ENCODE measurements around the gene PTPRC.

PTPRC gene

DNA sequence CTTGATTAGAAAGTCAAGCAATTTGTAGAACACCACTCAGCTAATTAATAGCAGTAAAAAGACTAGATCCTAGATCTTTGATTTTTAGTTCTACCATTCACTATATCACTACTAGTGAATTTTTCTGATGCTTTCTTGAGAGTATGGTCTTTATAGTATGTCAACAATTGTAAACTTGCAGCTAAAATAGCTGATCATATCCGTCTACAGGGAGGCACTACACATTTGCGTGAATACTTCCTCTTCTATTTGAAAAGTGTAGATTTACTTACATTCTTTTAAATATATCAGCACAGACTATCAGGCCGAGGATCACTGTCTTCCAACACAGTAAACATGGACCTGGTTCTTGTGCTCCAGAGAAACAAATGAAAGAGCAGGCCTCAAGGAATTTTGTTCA, 18.6 kb upstream of the PTPRC start:
- no peak for DNase-seq (ENCODE audit: low spot score)

DNA sequence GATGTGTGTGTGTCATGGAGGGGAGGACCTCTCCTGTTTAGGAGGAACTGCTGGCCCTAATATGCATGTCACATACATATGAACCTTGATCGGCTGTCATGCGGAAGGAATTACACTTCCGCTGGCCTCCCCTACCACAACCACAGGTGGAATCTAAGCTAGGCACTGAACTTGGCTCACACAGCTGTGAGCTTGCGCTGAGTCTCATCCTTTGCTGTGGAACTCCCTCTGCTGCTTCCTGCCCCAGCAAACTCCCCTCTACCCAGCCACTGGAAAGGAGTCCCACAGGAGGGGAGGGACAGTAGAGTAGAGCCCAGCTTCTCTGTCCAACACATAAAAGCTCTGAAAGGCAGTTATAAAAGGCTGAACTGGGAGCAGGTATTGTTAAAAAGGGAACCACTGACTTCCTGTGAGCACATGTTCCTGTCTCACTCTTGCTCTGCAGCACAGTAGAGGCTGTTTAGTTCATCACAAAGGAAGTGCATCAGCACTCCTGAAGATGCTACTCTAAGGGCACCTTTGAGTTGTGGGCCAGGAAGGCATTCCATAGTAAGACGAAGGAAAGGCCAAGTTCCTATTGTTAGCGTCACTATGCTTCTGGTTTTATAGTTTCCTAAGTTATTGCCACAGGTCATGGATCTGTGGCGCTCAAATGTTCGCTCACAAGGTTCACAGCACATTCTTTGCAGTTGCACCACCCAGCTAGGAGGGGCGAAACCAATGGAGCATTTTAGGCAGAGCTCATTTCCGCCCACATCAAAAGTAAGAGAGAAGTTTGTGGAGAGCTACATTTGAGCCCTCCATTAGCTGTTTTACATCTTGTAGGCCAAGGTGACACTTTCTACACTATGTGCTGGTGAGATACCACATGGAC, 17.7 kb upstream of the PTPRC start:
- DNase-seq (ENCODE audit: low spot score): no peak

DNA sequence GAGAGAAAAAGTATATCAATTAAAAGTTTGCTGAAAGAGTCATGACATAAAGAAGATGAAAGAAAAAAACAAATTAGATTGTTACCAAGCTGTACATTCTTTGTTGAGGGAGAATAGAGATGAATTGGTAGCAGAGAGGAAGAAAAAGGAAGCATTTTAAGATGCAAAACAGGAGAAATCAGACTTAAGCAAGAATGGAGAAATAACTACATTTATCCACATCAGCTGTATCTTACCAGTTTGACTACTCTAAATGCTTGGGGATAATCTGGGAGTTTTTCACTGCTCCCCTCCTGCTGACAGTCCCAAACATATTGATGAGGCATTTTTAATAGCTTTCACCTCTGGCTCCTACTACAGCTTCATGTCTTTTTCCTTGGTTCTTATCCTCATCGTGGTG, 16.8 kb upstream of the PTPRC start:
- DNase-seq (ENCODE audit: low spot score): no peak

DNA sequence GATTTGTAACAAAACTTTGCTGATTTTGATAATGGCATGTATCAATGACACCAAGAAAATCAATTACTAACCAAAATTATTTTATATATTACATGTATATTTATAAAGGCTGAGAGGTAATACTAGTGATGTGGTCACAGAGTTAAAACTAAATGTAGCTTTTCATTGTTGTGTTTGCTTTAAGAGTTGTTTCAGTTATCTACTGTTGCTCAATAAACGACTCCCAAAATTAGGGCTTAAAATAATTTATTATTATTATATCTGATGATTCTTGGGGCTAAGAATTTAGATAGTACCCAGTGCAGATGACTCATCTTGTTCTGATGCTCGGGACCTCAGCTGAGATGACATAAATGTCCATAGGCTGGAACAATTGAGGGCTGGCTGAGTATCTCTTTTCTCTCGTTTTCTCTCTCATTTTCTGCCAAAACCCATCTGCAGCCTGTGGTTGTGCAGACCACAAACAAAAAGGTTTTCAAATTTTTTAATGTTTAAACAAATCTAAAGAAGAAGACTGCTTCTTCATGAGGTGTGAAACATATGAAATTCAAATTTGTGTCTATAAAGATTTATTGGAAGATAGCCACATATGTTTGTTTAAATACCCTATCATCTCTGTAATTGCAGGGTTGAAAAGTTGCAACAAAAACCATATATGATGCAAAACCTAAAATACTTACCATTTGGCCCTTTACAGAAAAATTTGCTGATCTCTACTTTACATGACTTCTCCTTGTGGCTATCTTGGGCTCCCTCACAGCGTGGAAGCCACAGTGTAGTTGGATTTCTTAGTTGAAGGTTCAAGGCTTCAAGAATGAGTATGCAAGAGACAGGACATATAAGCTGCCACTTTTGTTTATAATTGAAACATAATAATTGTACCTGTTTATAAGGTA, 14.8 kb upstream of the PTPRC start:
- no peak for DNase-seq (ENCODE audit: low spot score)

DNA sequence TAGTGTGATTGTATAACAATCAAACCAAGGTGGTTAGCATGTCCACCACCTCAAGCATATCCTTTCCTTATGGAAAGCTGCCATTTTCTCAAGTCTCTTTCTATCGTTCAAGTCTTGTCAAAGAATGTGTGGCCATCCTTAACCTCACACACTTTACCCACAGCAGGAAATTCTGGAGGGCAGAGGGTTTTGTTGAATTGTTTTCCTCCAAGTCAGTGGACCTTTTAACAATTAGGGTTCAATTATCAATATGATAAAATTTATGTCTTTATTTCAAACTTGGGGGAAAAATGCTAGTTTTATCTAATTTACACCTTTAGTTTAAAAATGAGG, 14.2 kb upstream of the PTPRC start:
- no peak for DNase-seq (ENCODE audit: low spot score)

DNA sequence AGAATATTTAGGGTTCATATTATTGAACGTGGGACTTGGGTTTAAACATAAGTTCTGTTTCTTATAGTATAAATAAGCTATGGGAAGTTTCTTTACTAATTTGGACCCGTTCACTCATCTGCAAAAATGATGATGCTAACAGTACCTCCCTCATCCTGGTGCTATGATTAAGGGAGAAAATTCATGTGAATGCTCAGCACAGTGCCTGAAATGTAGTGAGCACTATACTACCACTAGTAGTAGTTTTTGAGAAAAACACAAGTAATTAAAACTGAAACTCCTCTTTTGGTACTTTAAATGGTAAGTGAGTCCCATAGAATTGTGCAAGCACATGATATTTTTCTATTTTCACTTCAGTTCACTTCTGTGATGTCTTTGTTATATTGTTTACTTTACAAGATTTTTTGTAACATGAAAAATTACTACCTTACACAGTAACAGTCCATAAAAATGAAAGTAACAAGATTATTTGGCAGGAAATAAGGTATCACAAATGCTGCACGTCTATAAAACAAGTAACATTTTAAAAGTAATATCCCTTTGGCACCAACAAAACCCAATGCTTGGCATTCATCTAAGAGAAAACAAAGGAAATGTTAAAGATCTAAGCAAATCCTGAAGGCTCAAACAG, 11.3 kb upstream of the PTPRC start:
- DNase-seq (ENCODE audit: low spot score): no peak

DNA sequence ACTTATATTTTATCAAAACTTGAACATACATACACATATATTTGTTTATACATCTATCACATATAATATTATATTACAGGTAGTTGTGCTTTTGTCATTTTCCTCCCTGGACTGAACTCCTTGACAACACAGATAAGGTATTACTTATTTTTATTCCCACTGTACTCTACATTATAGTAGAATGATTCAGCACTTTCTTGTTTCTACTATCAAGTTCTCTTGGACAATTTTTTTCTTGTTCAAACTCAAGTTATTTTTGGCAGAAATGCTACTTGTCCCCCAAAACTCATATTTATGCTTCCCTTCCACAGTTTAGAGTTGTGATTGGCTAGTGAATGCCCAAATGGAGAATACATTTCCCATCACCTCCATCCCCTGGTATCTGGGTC, 10.8 kb upstream of the PTPRC start:
- DNase-seq (ENCODE audit: low spot score): no peak

DNA sequence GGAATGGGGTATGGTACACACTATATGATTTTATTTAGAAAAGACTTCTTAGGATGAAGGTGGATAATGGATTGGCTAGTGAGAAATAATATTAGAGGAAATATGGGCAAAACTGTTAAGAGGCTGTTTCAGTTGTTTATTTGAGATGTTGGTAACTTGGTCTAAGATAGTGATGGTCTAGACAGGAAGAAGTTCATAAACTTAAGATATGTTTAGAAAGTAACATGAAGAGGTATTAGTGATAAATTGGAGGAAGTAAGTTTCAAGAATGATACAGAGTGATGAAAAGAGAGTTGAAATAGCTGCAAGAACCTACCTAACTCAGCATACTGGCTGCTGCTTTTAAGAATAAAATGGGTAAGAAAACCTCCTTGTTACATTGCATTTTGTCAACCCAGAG, 9.2 kb upstream of the PTPRC start:
- DNase-seq (ENCODE audit: low spot score): no peak

DNA sequence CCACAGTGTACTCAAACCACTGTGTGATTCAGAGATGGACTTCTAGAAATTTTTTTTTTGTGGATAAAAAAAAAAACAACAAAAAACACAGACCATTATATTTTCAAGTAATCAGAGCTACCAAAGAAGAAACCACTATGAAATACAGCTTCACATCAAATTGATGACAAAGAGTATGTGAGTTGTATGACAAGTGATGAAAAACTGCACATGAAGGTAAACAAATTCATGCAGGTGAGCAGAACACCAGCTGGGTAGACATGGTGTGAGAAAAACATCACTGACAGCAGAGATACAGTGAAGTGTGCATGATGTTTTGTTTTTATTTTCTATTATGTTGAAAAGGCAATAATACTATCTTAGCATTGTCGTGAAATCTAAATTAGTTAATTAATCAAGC, 8.0 kb upstream of the PTPRC start:
- no peak for DNase-seq (ENCODE audit: low spot score)

DNA sequence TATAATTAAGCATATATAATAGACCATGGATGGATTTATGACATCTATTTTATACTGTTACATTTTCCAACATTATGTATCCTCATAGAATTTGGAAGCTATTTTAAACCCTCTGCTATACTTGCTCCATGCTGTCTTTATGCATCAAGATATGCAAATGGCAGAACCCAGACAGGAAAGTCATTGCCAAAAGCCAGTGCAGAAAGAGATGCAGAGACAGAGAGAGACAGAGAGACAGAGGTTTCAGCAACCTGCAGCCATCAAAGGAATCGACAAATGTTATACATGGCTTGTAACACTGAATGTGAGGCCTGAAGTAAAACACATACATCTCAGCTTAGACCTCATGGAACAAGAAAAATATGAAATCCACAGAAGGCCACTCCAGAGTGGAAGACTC, 7.5 kb upstream of the PTPRC start:
- DNase-seq (ENCODE audit: low spot score): no peak

DNA sequence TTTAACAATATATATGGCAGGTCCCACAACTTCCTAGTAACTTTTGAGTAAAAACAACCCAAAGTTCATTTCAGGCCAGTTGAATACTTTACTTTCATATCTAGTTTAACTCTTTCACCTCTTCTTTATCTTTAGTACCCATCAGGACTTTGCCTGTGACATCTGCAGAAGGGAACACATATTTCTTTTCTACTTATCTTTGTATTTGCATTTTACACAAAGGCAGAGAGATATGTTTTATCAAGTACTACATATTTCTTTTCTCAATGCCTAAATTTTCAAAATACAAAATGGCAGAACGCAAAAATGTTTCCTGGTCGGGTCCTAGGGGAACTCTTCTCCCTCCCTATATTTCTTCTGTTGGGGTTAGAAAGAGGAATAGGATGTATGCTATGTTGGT, 6.8 kb upstream of the PTPRC start:
- no peak for DNase-seq (ENCODE audit: low spot score)

DNA sequence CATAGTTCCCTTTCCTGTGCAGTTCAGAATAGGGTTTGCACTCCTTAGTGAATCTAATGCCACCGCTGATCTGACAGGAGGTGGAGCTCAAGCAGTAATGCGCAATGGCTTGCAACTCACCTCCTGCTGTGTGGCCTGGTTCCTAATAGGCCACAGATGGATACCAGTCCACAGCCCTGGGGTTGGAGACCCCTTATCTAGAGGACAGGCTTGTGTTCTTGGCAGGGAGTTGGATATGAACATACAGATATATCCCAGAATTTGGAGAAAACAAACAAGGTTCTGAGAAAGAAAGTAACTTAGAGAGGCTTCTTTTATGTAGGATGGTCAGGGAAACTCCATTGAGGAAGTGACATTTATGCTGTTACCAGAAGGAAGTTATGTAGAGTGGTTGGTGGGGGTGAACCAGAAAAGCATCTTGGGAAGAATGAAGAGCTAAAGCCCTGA, 5.1 kb upstream of the PTPRC start:
- no peak for DNase-seq (ENCODE audit: low spot score)

DNA sequence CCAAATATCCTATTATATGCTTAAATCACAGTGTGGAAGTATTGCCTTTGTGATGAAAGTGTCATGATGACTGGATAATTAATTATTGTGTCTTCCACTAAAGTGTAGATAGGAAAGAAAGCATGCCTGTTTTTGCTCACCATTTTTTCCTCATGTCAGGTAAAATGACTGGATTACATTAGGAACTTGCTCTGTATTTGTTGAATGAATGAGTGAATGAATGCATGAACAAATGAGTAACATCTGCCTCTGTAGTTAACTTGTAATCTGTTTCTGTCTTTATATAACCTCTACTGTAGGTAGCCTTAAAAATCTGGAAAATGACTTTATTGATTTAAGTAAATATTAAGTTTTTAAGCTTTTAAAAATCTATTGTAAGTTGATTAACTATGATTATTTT, 2.9 kb upstream of the PTPRC start:
- no peak for DNase-seq (ENCODE audit: low spot score)

DNA sequence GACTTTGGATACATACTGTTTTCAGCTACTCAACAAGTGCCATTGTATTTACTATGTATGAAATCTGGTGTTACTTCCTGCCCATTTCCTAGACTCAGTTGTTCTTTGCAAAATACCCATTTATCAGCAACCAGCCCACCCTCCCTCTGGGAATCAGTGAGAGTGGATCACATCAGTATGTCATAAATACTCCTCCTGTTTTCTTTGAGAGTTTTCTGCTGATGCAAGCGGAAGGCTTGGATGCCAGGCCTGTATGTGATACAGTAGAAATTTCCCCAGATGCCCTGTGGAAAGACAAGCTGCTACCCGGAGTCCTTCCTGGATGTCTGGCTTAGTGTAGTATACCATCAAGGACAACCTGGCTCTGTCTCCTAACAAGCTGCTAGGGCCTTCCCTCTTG, 2.4 kb upstream of the PTPRC start:
- DNase-seq (ENCODE audit: low spot score): no peak

DNA sequence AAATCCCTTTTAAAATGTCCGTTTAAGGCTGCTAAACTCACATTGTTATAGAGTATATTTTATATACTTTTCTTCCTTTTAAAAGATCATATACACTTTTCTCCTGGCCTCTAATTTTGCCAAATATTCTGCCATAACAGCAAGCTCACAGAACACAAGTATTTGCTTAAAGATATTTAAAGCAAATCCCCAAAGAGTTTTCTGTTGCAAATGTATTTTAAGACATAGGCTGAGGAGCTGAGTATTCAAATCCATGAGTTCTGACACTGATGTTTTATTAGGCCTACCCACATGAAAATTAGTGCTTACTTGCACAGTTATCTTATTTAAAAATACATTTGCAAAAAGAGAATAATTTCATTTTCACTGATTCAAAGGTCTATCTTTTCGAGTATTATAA, 1.7 kb upstream of the PTPRC start:
- DNase-seq (ENCODE audit: low spot score): no peak

DNA sequence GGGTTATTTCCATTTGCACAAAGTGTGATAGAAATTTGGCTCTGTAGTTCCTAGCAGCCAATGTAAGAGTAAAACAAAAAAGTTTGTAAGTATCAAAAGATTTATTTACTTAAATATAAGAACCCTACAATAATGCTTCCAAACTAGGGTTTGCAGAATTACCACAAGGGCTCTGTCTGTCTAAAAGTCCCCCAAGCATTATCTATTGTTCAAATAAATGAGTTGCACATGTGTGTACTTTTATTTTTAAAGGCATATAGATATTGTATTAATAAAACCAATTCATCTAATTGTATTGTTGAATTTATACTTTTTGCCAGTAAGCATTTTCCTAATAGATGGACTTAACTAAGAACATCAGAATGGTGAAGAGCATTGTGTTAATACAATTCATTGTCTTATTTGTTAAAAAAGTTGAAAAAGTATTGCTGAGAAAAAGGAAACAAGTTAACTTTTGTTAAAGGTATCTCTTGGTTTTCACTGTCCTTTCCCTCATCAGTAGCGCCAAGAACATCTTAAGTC, 863 bp upstream of the PTPRC start:
- no peak for DNase-seq (ENCODE audit: low spot score)

DNA sequence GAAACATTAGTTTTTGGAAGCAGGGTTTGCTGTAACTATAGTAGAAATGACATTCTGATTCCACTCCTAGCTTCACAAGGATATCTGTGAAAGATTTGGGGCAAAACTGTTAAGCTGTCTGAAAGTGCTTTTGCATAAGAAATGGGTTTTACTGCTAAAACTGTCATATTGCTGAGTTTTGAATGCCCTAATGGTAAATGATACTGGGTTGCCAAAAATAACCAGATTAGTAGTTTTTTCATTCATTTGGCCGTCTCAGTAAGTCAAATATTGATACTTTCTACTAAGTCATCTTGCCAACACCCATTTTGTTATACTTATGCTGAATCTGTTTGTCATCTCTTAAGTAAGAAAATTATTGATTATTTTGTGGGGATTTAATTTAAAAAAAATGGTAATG, 399 bp upstream of the PTPRC start:
- DNase-seq (ENCODE audit: low spot score): no peak

DNA sequence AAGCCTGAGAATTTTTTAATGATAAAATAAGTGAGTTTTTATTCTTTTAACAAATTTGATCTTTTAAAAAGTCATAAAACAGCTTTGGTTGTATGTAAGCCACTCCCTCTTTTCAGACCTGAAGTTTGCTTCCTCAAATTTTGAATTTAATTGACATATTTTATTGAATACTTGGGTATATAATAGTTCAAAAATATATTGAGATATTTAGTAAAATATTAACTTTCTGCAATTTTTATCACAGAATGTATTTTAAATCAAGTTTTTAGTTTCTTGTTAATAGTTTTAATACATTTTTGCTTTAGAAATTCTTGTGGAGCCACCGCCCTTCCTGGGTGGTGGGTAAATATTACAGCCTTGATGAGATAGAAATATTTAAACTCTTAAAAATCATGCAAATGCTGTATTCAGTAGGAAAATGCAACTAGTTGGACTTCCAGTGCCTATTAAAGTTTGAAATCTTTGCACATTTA, 867 bp downstream of the PTPRC start:
- no peak for DNase-seq (ENCODE audit: low spot score)

DNA sequence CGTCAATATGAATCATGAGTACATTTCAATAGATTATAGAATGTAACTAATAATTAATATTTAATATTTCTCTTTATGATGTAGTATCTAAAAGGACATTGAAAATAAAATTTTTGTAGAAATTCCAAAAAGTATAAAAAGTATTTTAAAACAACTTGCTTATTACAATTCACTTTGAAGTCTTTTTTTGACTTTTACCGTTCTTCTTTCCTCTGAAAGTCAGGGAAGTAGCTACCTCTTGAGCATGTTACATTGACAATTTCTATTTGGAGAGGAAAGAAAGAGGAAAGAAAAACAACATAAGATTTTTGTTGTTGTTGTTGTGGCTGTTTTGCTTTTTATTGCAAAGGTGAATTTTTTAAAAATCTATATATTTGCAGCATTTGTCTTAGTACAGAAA, 1.3 kb downstream of the PTPRC start:
- DNase-seq (ENCODE audit: low spot score): no peak

DNA sequence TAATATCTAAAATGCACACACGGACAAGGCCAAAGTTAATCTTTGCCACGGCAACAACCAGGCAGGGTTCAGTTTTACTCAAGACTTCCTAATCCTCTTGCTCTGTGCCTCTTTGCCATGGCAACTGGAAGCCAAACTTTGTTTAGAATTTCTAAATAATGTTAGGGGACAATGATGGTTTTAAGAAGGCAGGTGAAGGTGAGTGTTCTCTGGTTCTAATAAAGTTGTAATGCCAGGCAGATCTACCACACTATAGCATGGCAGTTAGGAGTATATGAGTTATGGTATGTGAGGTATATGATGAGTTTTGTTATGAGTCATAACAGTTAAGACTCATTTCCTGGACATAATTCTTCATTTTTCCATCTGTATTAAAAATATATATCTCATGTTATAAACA, 2.7 kb downstream of the PTPRC start:
- DNase-seq (ENCODE audit: low spot score): no peak

DNA sequence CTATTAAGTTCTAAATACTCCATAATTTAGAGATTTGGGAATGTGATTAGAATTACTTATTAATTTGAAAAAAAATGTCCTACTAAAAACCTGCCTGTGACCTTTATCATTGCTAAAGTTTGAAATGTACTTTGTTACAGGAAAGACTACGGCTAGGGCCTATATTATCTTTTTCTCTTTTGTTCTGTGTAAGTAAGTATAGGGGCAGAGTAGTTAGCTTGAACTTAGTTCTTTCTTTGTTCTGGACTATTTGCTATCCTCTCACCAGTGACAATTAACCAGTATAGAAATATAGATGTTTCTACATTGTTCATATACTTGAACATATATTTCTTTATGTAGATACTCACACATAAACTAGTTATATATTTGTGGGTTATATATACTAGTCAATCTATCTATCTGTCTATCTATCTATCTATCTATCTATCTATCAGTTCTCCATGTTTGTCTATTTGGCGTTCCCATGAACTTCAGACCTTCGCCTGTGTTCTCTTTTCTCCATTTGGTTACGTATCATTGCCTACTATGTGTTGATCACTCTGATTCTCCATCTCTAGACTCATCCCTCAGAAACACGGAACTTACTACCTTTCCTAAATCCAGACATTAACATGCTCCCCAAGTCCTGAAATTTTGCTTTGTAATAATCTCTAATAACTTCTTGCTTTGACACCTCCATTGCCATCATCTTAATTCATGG, 3.3 kb downstream of the PTPRC start:
- DNase-seq (ENCODE audit: low spot score): no peak

DNA sequence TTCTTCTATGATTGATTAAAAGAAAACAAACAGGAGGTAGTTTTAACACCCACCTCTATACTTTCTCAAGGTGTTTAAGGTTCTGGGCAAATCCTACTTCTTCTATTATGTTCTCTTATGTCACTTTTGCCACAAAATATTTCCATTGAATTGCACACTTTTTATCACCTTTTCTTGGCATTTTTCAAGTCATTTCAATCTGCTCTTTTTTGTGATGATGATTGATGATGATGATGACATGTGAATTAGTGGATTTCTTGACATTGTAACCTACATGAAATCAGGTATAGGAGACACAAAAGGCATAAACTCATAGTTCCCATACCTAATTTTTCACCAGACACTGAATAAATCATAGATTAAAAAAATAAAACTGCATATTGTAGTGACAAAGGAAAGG, 4.1 kb downstream of the PTPRC start:
- no peak for DNase-seq (ENCODE audit: low spot score)

All from left forelimb (tissue), 1 donor.